Colonic mucosa (tissue), 4 donors: Measurements from ENCODE around the gene USP36. TPM values are rescaled to one million over a fixed set of nuclear protein-coding genes. Genes with fewer than 3 reads are reported as not detected.
"Not testable (repeated sequence)": the region's sequence is repeated elsewhere in the genome, so short reads cannot be mapped to it uniquely, and the experiment has no call there.

Experiments used
- DNase-seq: peaks from one replicate; pipeline ENCODE4 v3.0.0-alpha.2; 2020
- H3K27ac ChIP-seq: fragments of 200-600 bp; one replicate; pipeline ENCODE4 v1.8.0; 2021
- H3K27me3 ChIP-seq: fragments of 200-600 bp; one replicate; pipeline ENCODE4 v1.8.0; 2021
- H3K36me3 ChIP-seq: fragments of 200-600 bp; one replicate; pipeline ENCODE4 v1.8.0; 2021
- H3K4me1 ChIP-seq: fragments of 200-600 bp; one replicate; pipeline ENCODE4 v1.8.0; 2021; ENCODE audit warnings: mild to moderate bottlenecking
- H3K4me3 ChIP-seq: fragments of 200-600 bp; one replicate; pipeline ENCODE4 v1.8.0; 2021
- H3K9ac ChIP-seq, 2 donors: one replicate each; pipeline ENCODE4 v1.7.0; 2013; ENCODE audit warnings: control low read depth in 2 of 2, low read depth in 2 of 2, low read length in 2 of 2
- H3K9me3 ChIP-seq: fragments of 200-600 bp; one replicate; pipeline ENCODE4 v1.8.0; 2021
- intact Hi-C: fragments of 100-400 bp; cut with DNase I; formaldehyde crosslinking; loops from one replicate; pipeline ENCODE4 v1.14.1; 2022
- total RNA-seq, 2 donors: library from RNA; stranded (reverse); fragmentation: NEBNext Ultra II Directional in 1 of 2; extraction: Animal tissue kit (Norgen Biotek cat#: 25700) in 1 of 2; gene quantifications; one replicate each; pipeline ENCODE4 v1.2.1, GENCODE V29; 2021
- TF ChIP-seq, protein P1 (sequence below): fragments of 200-600 bp; IDR thresholded peaks from one replicate; pipeline ENCODE4 v1.8.0; 2022; ENCODE audit warnings: antibody characterized with exemption, mild to moderate bottlenecking
- donor health status: healthy.
- donor health status: DM: no; HTN: no; CAD: no.
- donor health status: DM: no; HTN: no; CAD: no.

USP36 gene
- total RNA-seq, 2 donors from 2014 or later, result 27.4 to 32.6 TPM

DNA sequence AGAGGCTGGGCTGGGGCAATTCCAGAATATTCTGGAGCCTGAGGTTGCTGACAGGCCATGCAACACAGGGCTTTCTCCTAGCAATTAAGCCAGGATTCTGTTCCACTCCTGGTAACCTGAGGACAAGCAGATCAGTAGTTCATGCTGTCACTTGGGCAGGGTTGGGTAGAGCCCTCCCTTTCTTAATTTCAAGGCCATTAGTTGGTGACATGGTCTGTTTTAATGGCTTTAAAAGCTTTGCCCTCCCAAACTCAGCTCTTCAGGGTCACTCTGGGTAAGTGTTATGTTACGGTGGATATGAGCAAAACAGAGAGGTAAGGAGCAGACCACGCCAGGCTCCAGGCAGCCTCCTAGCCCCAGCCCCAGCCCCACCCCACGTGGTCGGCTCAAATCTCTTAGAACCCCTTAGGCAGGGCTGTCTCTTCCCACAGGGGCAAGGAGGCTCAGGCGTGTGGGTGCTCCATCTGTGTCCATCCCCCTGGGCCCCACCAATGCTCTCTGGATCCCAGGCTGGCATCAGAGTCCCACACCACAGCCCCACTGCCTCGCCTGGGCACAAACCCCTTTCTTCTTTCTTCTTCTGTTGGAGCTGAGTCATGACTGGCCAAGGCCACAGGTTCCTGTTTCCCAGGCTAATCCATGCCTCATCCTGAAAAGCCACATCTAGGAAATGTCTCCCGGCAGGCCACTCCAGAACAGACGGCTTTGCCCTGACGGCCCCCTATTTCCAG, 34.9 kb upstream of the USP36 start:
- H3K9ac ChIP-seq, result no peak overlapping the region
- TF ChIP-seq, protein P1, sequence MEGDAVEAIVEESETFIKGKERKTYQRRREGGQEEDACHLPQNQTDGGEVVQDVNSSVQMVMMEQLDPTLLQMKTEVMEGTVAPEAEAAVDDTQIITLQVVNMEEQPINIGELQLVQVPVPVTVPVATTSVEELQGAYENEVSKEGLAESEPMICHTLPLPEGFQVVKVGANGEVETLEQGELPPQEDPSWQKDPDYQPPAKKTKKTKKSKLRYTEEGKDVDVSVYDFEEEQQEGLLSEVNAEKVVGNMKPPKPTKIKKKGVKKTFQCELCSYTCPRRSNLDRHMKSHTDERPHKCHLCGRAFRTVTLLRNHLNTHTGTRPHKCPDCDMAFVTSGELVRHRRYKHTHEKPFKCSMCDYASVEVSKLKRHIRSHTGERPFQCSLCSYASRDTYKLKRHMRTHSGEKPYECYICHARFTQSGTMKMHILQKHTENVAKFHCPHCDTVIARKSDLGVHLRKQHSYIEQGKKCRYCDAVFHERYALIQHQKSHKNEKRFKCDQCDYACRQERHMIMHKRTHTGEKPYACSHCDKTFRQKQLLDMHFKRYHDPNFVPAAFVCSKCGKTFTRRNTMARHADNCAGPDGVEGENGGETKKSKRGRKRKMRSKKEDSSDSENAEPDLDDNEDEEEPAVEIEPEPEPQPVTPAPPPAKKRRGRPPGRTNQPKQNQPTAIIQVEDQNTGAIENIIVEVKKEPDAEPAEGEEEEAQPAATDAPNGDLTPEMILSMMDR, result no peak
- H3K4me3 ChIP-seq, result no peak overlapping the region
- H3K27me3 ChIP-seq, result no peaks in the 10 kb centered on the region
- H3K9me3 ChIP-seq, result no peaks in the 10 kb centered on the region
- intact Hi-C loops, result no loop called here
- no peak overlapping the region for H3K27ac ChIP-seq
- DNase-seq, result no peak
- peaks cover 5% of the 10 kb centered on the region for H3K4me1 ChIP-seq
- H3K36me3 ChIP-seq, result no peaks in the 10 kb centered on the region

DNA sequence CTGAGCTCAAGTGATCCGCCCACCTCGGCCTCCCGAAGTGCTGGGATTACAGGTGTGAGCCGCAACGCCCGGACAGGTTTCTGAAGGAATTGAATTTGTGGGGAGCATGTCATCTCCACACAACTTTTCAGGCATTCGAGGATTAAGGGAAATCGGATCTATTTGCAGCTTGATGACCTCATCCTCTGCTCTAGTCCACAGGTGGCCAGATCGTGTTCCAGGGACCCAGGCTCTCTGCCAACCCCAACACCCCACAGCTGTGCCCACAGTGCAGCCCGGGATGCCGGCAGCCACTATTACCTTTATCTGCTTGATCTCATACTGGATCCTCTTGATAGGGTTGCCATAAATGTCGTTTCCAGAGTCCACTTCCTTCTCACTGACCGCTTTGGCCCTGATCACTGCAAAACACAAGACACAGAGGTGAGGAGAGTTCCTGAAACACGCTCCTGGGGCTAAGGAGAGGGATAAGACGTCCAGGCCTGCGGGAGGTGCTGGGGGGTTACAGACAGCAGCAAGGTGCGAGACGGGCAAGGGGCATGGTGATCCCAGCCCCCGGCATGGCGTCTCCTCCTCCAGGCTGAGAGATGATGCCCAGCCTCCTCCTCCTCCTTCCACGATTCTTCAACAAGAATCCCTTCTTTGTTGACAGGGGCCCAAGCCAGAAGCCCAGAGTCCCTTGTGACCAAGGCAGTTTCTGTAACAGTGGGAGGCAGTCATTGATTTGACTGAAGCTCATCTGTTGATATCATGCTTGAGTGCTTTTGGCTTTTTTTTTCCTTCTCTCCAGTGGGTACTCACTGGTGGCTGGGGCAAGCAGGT, 33.1 kb upstream of the USP36 start:
- Histone ChIP-seq H3K9me3 (no peaks in the 10 kb centered on the region), H3K4me3 (no peak overlapping the region), H3K36me3 (no peaks in the 10 kb centered on the region), H3K9ac (no peak overlapping the region), H3K27ac (no peak overlapping the region), H3K27me3 (no peaks in the 10 kb centered on the region), H3K4me1 (no peaks in the 10 kb centered on the region)
- no peak for DNase-seq
- TF ChIP-seq, protein P1, result no peak
- intact Hi-C loops, result no loop called here

DNA sequence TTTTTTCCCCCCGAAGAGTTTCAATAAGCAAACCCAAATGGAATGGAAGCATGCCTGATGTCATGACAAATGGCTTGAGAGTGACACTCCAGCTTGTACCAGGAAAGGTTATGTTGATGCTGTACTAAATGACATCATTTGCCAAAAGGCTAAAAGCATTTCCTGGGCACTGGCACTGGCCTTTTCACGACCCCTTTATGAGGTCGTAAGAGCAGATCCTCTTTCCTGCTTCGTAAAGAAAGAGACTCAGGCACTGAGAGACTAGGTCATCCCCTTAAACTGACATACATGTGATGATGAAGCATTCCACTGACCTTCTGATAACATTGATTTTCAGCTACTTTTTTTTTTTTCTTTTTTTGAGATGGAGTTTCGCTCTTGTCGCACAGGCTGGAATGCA, 31.9 kb upstream of the USP36 start:
- Histone ChIP-seq H3K9ac (no peak overlapping the region), H3K4me1 (no peaks in the 10 kb centered on the region), H3K4me3 (no peak overlapping the region), H3K9me3 (no peaks in the 10 kb centered on the region), H3K27me3 (no peaks in the 10 kb centered on the region), H3K27ac (no peak overlapping the region), H3K36me3 (no peaks in the 10 kb centered on the region)
- TF ChIP-seq, protein P1, result no peak
- intact Hi-C loops, result no loop called here
- DNase-seq, result no peak

DNA sequence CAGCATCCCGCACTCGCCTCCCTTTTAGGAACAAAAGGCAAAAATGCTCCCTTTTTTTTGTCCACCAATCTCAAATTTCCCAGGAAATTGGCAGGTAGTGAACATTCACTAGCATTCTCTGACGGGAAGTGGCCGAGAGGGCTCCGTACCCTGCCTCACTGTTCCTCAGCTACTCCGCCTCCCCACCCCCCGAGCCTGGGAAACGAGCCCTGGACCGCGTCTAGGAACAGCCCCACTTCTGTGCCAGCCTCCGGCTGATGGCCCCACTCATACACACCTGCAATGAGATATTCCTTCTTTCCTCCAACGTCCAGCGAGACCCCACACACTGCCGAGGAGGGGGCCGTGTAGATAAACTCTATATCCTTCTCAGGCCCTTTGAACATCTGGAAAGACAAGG, 30.0 kb upstream of the USP36 start:
- no peak for DNase-seq
- Histone ChIP-seq H3K27me3 (no peaks in the 10 kb centered on the region), H3K4me1 (no peaks in the 10 kb centered on the region), H3K9ac (no peak overlapping the region), H3K36me3 (no peaks in the 10 kb centered on the region), H3K4me3 (no peak overlapping the region), H3K9me3 (no peaks in the 10 kb centered on the region), H3K27ac (no peak overlapping the region)
- intact Hi-C loops, result no loop called here
- TF ChIP-seq, protein P1, result no peak

DNA sequence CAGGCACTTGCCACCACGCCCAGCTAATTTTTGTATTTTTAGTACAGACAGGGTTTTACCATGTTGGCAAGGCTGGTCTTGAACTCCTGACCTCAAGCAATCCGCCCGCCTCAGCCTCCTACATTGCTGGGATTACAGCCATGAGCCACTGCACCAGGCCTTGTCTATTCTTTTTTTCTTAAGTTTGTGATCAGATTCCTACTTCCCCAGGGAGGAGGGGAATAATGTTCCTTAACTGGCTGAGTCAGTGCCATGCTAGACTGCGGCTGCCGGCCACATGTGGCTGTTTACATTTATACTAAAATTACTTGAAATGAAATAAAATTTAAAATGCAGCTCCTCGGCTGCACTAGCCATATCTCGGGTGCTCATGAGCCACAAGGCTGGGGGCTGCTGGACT, 27.8 kb upstream of the USP36 start:
- no peak for DNase-seq
- H3K27ac ChIP-seq, result no peak overlapping the region

DNA sequence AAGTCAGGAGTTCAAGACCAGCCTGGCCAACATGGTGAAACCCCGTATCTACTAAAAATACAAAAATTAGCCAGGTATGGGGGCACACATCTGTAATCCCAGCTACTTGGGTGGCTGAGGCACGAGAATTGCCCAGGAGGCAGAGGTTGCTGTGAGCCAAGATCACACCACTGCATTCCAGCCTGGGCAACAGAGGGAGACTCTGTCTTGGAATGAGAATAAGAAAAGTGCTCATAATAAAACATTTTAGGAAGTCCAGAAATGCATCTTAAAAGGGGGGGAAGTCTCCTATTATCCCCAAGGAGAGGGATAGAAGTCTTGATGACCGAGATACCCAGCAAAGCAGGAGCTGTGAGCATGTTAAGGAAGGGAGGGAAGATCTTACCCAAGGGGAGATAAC, 26.4 kb upstream of the USP36 start:
- H3K9ac ChIP-seq, H3K9me3 ChIP-seq, H3K4me1 ChIP-seq, DNase-seq, H3K27me3 ChIP-seq, H3K36me3 ChIP-seq, H3K4me3 ChIP-seq, H3K27ac ChIP-seq: not testable (repeated sequence)
- intact Hi-C loops, result loop anchor here (5.0 kb wide), 1 partner anchor 55 kb away; no protein-coding TSS in a partner anchor

More for the DNA sequence above, 27.8 kb upstream of the USP36 start:
- Histone ChIP-seq H3K4me1 (no peaks in the 10 kb centered on the region), H3K9me3 (no peaks in the 10 kb centered on the region), H3K9ac (no peak overlapping the region), H3K27me3 (no peaks in the 10 kb centered on the region), H3K4me3 (no peak overlapping the region), H3K36me3 (no peaks in the 10 kb centered on the region)
- intact Hi-C loops, result loop anchor here (5.0 kb wide), 1 partner anchor 54 kb away; no protein-coding TSS in a partner anchor
- TF ChIP-seq, protein P1, result no peak
